Measurements from ENCODE around the gene HSD11B1L.
"Not testable (repeated sequence)": the region's sequence is repeated elsewhere in the genome, so short reads cannot be mapped to it uniquely, and the experiment has no call there.

HSD11B1L gene

DNA sequence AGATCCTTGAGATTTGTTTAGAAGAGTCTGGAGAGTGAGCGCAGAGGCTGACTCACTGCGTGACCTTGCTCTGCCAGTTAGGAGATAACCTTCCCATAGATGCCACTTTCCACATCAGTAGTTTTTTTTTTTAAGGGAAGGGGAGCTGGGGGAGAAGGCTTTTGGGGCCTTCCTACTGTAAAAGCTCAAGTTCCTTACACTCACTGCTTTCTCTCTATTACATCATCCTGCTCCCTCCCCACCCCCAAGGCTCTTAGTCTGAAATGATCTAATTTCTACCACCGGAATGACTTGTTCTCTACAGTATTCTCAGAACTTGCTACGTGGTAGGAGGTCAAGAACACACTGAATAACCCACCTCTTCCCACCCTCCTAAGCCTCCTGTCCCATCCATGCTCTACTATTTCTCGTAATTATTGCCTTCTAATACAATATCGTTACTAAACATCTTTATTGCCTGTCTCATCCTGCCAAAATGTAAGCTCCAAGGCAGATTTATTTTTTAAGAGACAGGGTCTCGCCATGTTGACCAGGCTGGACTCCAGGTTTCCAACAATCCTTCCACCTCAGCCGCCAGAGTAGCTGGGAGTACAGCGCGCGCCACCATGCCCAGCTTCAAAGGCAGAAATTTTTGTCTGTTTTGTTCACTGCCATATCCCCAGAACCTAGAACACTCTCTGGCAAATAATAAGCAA, 37.9 kb downstream of the HSD11B1L start:
- TF ChIP-seq, protein P1, sequence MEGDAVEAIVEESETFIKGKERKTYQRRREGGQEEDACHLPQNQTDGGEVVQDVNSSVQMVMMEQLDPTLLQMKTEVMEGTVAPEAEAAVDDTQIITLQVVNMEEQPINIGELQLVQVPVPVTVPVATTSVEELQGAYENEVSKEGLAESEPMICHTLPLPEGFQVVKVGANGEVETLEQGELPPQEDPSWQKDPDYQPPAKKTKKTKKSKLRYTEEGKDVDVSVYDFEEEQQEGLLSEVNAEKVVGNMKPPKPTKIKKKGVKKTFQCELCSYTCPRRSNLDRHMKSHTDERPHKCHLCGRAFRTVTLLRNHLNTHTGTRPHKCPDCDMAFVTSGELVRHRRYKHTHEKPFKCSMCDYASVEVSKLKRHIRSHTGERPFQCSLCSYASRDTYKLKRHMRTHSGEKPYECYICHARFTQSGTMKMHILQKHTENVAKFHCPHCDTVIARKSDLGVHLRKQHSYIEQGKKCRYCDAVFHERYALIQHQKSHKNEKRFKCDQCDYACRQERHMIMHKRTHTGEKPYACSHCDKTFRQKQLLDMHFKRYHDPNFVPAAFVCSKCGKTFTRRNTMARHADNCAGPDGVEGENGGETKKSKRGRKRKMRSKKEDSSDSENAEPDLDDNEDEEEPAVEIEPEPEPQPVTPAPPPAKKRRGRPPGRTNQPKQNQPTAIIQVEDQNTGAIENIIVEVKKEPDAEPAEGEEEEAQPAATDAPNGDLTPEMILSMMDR (conservative IDR thresholded peaks at IDR 0.05), result no peak
- H3K27ac ChIP-seq, result peak overlapping the region; percentile 87

DNA sequence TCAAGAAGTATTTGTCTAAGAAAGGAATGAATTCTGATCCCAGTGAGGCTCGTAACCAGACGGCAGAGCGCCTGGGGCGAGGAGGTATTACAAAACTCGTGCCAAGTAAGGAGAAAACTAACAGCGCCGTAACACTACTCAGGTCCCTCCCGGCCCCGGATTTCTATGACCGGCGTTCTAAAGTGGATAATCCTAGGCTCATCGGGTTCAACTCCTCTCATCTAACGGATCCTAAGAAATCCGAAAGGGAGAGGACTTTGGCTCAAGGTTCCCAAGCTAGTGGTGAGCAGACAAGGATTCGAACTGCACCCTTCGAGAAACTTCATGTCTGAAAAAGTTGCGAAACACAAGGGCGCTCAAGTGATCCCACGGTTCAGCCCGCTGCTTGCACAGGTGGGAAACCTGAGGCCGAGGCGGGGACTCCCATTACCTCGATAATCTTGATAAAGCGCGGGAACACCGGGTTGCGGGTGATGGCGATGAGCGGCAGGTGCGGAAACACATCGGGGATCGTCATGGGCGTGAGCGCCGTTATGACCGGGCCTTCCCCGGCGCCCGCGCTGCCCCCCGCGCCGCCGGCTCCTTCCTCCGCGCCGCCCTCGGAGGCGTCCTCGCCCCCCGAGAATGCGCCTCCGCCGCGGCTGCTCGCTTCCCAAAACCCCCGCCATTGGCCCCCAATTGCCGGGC, 38.6 kb downstream of the HSD11B1L start:
- TF ChIP-seq, protein P1 (conservative IDR thresholded peaks at IDR 0.05), result no peak
- H3K27ac ChIP-seq, result peak overlapping the region; percentile 87

DNA sequence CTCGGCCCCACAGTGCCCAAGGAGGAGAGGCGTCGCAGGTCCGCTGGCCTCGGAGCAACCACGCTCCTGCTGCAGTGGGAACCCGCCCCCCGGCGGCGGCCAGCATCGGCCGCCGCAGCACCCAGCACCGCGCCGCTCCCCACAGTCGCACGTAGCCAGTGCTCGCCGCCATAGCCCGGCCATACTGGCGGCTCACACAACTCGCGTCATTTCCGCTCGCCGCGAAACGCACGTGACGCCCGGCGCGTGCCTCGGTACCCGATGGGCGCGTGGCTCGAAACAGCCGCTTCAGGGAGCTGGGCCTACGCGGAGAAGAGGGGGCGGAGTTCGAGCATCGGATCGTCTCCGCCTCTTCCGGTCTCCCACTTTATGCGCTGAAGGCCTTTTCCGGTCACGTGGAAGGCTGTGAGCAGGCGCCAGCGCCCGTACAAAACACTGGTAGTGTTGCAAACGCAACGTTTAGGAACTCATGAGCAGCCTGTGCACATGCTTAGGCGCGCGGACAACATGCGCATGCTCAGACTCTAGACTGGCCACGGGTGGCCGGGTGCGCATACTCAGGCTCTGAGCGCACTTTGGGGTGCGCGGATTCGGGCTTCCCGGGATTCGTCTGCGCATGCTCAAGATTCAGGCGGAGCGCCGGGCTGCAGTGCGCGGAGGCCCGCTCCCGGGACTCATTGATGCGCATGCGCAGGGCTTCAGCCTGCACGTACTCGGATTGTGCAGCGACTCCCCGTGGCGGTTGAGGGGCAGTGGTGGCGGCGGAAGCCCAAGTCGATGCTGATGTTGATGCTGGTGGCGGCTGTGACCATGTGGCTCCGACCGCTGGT, 39.3 kb downstream of the HSD11B1L start, which contains the start of the genes CATSPERD and LONP1:
Gene CATSPERD, plus strand, starts transcription at position 677 of the 830 bp plus-strand sequence. Its CDS starts 101 bp downstream, at position 778.
Gene LONP1, minus strand, starts transcription at position 186 of the 830 bp plus-strand sequence. Its CDS starts 14 bp downstream, at position 172.
- TF ChIP-seq, protein P1 (conservative IDR thresholded peaks at IDR 0.05), result peak; percentile 85
- peak within 1 kb of the TSS; percentile 87 for H3K27ac ChIP-seq

DNA sequence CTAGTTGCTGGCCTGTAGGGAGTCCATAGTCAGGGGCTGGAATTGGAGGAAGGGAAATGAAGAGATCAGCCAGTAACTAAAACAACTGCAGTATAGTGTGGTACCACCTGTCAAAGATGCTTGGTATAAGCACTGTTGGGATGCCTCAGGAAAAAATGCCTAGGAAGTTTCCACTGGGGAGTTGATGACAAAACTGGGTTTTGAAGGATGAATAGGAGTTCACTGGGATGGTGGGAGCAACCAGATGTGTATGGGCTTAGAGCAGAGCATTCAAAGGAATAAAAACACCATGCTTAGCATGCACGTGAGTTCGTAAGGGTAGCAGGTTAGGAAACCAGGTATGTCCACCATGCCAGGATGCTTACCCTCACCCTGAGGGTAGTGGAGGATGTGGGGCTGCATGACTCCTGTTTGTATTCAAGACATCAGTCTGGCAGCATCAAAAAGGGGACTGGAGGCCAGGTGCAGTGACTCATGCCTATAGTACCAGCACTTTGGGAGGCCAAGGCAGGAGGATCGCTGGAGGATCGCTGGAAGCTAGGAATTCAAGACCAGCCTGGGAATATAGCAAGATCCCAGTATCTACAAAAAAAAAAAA, 46.7 kb downstream of the HSD11B1L start:
- TF ChIP-seq, protein P1 (conservative IDR thresholded peaks at IDR 0.05), result no peak
- H3K27ac ChIP-seq, result no peak overlapping the region

DNA sequence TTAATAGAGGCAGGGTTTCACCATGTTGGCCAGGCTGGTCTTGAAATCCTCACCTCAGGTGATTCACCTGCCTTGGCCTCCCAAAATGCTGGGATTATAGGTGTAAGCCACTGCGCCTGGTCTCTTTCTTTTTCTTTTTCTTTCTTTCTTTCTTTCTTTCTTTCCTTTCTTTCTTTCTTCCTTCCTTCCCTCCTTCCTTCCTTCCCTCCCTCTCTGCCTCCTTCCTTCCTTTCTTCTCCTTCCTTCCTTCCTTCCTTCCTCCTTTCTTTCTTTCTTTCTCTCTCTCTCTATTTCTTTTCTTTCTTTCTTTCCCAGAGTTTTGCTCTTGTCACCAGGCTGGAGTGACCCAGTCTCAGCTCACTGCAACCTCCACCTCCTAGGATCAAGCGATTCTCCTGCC, 52.3 kb downstream of the HSD11B1L start:
- H3K27ac ChIP-seq, result not testable (repeated sequence)

Data from VCaP (cell line).